Mucosa of gallbladder (tissue), 1 donor: ENCODE measurements around the gene SNRPN. TPM values are rescaled to one million over a fixed set of nuclear protein-coding genes. Genes with fewer than 3 reads are reported as not detected.
"Not testable (repeated sequence)": the region's sequence is repeated elsewhere in the genome, so short reads cannot be mapped to it uniquely, and the experiment has no call there.

Experiments
- DNase-seq: peaks from one replicate; pipeline ENCODE4 v3.0.0-alpha.2; 2020; ENCODE audit warnings: low spot score
- total RNA-seq: library from RNA; stranded (reverse); gene quantifications from one replicate; pipeline ENCODE4 v1.2.1, GENCODE V29; 2021
- donor health status: DM: no; HTN: no; CAD: no.

The SNRPN gene
- total RNA-seq, 1 donor from 2014 or later, result 277 TPM

DNA sequence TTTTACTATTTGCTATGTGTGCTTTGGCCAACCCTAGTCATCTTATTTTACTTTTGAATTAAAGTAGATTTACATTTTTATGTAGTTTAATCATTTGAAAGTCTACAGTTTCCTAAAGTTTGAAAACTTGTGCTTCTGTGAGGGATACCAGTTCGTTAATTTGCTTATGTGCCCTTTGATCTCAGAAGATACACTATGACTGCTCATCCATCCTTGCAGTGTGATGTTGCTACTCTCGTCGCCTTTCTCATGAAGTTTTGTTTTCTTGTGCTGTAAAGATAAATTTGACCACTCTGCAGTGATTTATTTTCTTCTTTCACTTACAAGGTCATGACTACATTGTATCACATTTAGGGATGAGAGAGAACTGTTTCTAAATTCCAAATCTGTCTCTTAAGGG lies 16.3 kb downstream of the SNRPN start:
- DNase-seq, result no peak

DNA sequence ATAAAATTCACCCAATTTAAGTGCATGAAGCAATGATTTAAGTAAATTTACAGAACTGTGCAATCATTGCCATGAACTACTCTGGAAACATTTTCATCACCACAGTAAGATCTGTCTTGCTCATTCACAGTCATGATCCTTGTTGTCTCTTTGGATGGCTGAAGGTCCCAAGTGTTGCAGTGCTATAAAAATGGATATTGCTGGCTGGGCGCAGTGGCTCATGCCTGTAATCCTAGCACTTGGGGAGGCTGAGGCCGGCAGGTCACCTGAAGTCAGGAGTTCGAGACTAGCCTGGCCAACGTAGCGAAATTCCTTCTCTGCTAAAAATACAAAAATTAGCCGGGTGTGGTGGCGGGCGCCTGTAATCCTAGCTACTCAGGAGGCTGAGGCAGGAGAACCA lies 17.0 kb downstream of the SNRPN start:
- DNase-seq, result no peak

DNA sequence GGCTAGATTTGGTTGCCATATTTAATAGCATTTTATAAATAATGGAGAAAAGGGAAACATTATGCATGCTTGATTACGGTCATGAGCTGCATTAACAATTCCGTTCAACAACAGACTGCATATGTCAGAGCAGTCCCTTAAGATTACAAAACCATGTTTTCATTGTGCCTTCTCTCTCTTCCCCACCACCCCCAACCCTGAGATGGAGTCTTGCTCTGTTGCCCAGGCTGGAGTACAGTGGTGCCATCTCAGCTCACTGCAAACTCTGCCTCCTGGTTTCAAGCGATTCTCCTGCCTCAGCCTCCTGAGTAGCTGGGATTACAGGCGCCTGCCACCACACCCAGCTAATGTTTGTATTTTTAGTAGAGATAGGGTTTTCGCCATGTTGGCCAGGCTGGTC lies 17.9 kb downstream of the SNRPN start:
- DNase-seq, result not testable (repeated sequence)

GRCh38 chr15:24976932-24977331 lies 22.1 kb downstream of the SNRPN start:
- no peak for DNase-seq

DNA sequence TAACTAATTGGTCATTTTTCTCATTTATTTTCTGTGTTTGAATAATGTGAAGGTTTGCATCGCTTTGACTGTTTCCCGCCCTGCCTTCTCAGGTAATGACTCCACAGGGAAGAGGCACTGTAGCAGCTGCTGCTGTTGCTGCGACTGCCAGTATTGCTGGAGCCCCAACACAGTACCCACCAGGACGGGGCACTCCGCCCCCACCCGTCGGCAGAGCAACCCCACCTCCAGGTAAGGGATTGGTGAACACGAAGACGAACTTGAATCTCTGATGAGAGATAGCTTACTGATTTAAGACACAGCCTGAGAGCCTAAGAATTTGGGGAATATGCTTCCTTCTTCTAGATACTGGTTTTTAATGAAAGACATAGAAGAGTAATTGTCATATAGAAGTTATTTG lies 22.9 kb downstream of the SNRPN start:
- no peak for DNase-seq

DNA sequence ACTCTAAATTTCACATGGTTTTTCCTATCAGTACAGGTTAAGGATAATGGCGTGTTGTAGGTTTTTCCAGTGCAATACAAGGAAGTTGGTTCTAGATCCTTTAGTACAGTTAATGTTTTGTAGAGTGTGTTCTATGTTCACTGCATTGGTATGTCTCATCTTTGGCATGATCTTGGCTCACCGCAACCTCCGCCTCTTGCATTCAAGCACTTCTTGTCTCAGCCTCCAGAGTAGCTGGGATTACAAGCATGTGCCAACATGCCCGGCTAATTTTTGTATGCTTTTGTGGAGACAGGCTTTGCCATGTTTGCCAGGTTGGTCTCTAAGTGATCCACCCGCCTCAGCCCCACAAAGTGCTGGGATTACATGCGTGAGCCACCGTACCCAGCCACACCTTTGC lies 30.4 kb downstream of the SNRPN start:
- DNase-seq, result no peak

DNA sequence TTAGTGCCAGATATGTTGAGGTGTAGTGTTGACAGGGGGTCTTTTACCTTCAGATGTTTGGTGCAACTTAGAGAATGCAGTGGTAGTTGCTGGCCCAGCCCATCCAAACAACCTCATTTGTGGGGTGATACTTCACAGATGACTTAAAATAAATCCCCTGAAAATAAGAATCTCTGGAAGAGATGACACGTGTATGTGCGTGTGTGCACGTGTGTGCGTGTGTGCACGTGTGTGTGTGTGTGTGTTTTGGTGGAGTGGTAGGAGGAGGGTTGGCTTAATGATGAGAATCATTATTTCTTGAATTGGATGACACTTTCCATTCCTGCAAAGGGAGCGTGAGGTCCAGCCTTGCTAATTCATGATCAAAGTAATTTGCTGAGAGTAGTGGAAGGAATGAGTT lies 31.9 kb downstream of the SNRPN start:
- DNase-seq, result no peak

DNA sequence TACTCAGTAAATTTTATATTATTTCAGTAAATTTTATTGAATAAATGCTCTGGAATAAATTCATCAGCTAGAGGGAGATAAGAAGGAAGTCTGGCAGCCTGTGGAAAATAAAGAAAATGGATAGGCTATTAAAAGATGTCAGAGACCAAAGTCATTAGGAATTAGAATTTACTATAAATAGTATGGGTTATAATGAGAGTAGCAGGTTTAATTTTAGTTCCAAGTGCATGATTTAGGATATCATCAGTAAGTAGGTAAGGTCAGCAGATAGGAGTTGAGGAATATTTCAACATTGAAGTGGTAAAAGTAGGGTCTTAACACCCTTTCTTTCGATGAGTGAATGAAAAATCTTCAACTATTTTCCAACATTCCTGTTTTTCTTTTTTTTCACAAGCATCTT lies 64.6 kb downstream of the SNRPN start:
- DNase-seq, result no peak

DNA sequence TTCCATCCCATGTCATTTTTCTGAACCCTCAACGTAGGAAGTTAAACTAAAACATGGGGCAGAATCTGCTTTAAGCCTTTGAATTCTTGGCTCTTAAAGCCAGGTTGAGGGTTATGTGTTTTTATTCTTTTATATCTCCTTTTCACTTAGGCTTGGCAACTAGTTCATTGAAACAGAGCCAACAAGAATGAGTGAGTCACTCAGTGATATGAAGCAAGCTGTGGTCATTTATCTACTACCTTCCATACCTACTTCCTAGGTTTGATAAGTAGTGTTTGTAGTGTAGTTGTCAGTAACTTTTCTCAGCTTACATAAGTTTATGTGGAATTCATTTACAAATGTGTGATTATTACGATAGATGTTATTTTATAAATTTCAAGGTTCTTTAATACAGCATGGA lies 67.4 kb downstream of the SNRPN start:
- DNase-seq, result no peak

Other genes starting within 250 kb of the SNRPN start
- gene SNURF, start within 50 bp of the SNRPN start, total RNA-seq, result 39.3 TPM